GM12875 (cell line): Measurements from ENCODE around the gene DVL1.

ENCODE experiments used
- H3K4me3 ChIP-seq: one replicate; pipeline ENCODE4 v1.5.1; 2011; ENCODE audit warnings: low read depth, low read length, control low read depth
- TF ChIP-seq, protein P1 (sequence below): IDR thresholded peaks from 2 replicates; pipeline ENCODE4 v1.5.1; 2011; ENCODE audit warnings: low read depth, mild to moderate bottlenecking, control low read depth, inconsistent platforms, low read length, moderate library complexity, borderline replicate concordance; ENCODE audit not compliant: insufficient read depth

The DVL1 gene

DNA sequence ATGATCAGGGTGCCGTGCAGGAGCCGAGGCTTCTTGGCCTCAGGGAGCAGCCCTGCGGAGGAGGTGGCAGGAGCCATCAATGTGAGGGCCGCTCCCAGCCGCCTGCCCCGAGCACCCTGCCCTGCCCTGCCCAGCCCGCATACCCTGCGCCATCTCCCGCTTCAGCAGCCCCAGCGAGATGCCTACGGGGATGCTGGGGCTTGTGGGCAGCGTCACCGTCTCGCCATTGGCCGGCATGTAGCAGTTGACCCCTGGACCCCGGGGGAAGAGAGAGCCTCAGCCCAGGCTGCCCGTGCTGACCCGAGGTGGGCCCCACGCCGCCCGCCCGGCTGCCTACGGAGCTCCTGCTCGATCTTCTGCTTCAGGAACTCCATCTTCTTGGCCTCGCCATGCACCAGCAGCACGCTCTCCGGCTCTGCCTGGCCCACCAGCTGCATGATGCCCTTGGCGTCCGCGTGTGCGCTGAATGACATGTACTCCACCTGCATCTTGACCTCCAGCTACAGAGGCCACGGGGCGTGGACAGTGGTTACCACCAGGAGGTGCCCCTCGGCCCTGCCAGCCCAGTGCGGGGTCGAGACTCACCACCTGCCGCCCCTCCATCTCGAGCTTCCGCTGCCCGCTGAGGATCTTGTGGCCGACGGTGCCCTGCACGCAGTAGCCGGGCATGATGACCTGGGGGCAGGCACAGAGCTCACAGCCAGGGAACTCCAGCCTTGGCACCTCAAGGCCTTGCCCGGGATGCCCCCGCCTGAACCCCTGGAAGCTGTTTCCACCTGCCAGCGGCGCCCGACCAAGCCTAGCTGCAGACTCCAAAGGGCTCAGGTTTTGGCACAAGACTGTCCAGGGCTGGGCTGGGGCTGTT lies 36.5 kb downstream of the DVL1 start:
- TF ChIP-seq, protein P1, sequence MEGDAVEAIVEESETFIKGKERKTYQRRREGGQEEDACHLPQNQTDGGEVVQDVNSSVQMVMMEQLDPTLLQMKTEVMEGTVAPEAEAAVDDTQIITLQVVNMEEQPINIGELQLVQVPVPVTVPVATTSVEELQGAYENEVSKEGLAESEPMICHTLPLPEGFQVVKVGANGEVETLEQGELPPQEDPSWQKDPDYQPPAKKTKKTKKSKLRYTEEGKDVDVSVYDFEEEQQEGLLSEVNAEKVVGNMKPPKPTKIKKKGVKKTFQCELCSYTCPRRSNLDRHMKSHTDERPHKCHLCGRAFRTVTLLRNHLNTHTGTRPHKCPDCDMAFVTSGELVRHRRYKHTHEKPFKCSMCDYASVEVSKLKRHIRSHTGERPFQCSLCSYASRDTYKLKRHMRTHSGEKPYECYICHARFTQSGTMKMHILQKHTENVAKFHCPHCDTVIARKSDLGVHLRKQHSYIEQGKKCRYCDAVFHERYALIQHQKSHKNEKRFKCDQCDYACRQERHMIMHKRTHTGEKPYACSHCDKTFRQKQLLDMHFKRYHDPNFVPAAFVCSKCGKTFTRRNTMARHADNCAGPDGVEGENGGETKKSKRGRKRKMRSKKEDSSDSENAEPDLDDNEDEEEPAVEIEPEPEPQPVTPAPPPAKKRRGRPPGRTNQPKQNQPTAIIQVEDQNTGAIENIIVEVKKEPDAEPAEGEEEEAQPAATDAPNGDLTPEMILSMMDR = no peak
- H3K4me3 ChIP-seq = no peak overlapping the region

DNA sequence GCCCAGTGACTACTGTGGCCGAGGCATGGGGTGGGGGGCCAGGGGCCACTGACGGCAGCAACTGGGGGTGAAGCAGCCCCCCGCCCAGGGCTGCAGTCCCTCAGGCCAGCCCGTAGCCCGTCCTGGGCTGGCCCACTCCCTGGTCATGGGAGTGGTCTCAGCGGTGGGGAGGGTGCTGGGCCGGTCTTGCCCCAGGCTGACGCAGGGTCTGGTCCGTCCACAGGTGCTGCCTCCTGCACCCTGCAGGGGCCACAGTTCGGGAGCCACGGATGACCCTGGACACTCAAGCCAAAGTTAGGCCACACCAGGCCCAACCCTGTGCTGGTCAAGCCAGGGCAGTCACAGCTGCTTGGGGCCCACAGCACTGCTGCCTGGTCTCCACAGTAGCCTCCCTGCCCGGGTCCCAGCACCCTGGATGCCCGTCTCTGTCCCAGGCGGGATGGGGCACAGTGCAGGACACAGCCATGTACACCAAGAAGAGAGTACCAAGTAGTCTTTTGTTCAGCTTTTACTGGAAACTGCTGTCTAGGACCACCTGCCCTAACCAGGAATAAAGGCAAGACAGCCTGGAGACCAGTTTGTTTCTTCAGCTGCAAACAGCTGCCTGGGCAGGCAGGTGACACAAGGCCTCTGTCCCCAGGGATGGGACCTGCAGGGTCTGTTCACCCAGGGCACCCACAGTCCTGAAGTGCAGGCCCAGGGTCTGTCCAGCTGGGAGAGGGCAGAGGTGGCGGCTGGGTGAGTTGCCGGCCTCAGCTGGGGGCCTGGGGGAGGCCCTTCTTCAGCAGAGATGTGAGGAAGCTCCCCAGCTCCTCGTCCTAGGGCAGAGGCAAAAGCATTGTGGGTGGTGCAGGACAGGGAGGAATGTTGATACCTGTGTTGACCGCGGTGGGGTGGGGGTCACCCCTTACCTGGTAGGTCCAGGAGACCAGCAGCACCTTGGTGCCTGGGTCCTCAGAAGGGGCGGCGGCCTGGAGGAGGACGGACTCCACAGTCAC lies 37.8 kb downstream of the DVL1 start:
- TF ChIP-seq, protein P1 = no peak
- no peak overlapping the region for H3K4me3 ChIP-seq

DNA sequence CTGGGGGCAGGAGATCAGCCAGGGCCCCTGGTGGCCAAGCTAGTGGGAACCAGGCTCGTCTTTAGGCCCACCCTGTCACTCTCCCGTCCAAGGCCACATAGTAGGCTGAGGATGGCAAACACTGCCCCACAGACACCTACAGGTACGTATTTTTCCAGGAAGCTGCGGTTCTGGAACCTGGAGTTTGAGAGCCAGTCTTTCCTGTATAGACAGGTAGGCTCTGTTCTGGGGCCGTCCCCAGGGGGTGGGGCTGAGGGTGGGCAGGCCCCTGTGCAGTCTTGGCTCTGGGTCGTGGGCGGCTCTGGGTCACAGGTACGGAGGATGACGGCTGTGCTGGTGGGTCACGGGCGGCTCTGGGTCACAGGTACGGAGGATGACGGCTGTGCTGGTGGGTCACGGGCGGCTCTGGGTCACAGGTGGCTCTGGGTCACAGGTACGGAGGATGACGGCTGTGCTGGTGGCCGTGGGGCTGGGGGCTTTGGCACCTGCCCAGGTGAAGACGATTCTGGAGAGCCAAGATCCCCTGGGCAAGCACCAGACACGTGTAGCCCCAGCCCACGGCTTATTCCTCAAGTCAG lies 38.7 kb downstream of the DVL1 start:
- H3K4me3 ChIP-seq = no peak overlapping the region

DNA sequence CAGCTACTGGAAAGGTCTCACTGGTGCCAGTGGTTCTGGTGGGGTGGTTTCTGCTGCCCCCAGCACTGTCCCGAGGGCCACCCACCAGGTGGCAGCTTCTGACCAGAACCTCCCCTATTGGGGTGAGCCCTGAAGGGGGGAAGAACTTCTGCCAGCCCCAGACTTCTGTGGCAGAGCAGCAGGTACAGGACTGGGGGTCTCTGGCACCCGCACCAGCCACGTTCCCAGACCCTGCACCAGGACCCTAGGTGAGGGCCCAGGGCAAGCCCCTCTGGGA lies 39.2 kb downstream of the DVL1 start:
- H3K4me3 ChIP-seq = no peak overlapping the region
- TF ChIP-seq, protein P1 = no peak

More for the DNA sequence above, 38.7 kb downstream of the DVL1 start:
- TF ChIP-seq, protein P1 = no peak

DNA sequence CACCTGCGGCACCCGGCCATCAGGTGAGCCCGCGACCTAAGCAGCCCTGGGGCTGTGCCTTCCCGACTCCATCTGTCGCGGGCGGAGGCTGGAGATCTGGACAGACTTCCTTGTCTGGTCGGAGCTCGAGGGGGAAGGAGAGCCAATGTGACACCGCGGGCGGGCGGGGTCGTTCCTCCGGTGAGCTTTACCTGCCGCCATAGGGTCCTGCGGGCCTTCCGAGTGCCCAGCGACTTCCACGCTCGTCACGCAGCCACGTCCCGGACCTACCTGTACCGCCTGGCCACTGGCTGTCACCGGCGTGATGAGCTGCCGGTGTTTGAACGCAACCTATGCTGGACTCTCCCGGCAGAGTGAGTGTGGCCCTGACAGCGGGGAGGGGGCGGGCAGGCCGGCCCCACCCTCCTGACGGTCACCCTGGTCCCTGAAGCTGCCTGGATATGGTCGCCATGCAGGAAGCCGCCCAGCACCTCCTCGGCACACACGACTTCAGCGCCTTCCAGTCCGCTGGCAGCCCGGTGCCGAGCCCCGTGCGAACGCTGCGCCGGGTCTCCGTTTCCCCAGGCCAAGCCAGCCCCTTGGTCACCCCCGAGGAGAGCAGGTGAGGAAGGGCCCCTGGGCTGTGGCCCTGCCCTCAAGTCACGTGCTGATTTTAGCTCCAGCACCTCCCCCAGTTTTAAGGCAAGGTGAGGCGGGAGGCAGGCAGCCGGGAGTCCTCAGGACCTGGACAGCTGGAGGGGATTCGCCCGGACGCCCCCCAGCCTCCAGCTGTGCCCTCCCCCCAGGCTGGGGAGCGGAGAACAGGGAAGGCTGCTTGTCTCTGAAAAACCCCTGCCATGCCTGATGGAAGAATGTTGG lies 39.7 kb downstream of the DVL1 start:
- peak overlapping the region; percentile 92 for H3K4me3 ChIP-seq
- TF ChIP-seq, protein P1 = no peak

DNA sequence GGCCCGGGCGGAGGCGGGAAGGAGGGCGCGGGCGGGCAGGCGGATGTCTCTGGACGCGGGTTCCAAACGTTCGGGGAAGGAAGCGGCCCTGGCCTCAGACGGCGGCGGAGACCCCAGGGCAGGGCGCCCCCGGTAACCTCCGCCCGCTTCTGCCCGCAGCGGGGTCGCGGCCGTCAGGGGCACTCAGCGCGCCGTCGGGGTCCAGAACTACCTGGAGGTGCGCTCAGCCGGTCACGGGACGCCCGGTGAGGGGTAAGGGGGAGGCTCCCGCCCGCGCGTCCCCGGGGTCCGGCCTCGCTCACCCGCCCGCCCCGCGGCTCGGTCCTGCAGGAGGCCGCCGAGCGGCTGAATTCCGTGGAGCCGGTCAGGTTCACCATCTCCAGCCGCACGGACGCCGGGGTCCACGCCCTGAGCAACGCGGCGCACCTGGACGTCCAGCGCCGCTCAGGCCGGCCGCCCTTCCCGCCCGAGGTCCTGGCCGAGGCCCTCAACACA lies 40.4 kb downstream of the DVL1 start:
- TF ChIP-seq, protein P1 = no peak
- H3K4me3 ChIP-seq = peak overlapping the region; percentile 92
